K562 (cell line): ENCODE results near the gene RPS27. TPM values are rescaled to one million over a fixed set of nuclear protein-coding genes. Genes with fewer than 3 reads are reported as not detected.

Source experiments
- HOXB6 ChIP-seq: fragments of 250-450 bp; sonication (Bioruptor Pico); IDR thresholded peaks from 2 replicates; pipeline ENCODE4 v1.5.1; 2022; ENCODE audit warnings: mild to moderate bottlenecking, borderline replicate concordance
- ILK ChIP-seq: fragments of 450-650 bp; IDR thresholded peaks from 2 replicates; pipeline ENCODE4 v1.6.1; 2016; ENCODE audit warnings: missing genetic modification characterization, low read depth, mild to moderate bottlenecking, missing compliant biosample characterization, moderate library complexity, borderline replicate concordance
- ZNF12 ChIP-seq: sonication (generic); formaldehyde crosslinking; IDR thresholded peaks from 2 replicates; pipeline ENCODE4 v1.4.0; 2020; ENCODE audit warnings: mild to moderate bottlenecking, missing genetic modification reagents
- polyA plus RNA-seq, 8 experiments: library from polyadenylated mRNA; depleted of rRNA in 4 of 8; stranded (reverse) in 5 of 8; unstranded in 3 of 8; fragments of >200 nt; fragmentation: Nextera tagmentation in 2 of 8; fragmentation: Illumina TruSeq in 1 of 8; extraction: Ambion mirVana in 2 of 8; extraction: Trizol in 1 of 8; gene quantifications; 2 replicates each; pipeline versions ENCODE4 v1.2.1 to v1.2.3, GENCODE V29; 2011 to 2014; ENCODE audit warnings: inconsistent platforms in 1 of 8, missing spikeins in 1 of 8
- total RNA-seq, 7 experiments: library from RNA; depleted of rRNA in 6 of 7; stranded (reverse); fragments of >200 nt in 6 of 7; fragmentation: Illumina TruSeq in 2 of 7; extraction: Trizol in 2 of 7; gene quantifications; 2 replicates each; pipeline versions ENCODE4 v1.2.1 to v1.2.3, GENCODE V29; 2011 to 2021; ENCODE audit warnings: low replicate concordance in 1 of 7
- TF ChIP-seq, protein P1 (sequence below): fragments of 450-650 bp; IDR thresholded peaks from 2 replicates; pipeline ENCODE4 v1.6.1; 2016; ENCODE audit warnings: mild to moderate bottlenecking, moderate library complexity
- TF ChIP-seq, protein P2 (sequence below): fragments of 250-450 bp; sonication (Bioruptor Pico); IDR thresholded peaks from 2 replicates; pipeline ENCODE4 v1.4.0; 2020; ENCODE audit warnings: mild to moderate bottlenecking, moderate library complexity, borderline replicate concordance
- TF ChIP-seq, protein P3 (sequence below): fragments of 450-650 bp; formaldehyde crosslinking; IDR thresholded peaks from 2 replicates; pipeline ENCODE4 v1.4.0; 2022; ENCODE audit warnings: missing genetic modification characterization
- TF ChIP-seq, protein P4 (sequence below): fragments of 250-450 bp; sonication (Bioruptor Pico); IDR thresholded peaks from 2 replicates; pipeline ENCODE4 v1.4.0; 2020; ENCODE audit warnings: mild to moderate bottlenecking

Gene RPS27
- total and polyA plus RNA-seq, 9 of the 15 experiments (the other 6 are each of a cell fraction or from before 2014, with no cell fraction given), result 2,091 to 9,377 (median 6,706) TPM

DNA sequence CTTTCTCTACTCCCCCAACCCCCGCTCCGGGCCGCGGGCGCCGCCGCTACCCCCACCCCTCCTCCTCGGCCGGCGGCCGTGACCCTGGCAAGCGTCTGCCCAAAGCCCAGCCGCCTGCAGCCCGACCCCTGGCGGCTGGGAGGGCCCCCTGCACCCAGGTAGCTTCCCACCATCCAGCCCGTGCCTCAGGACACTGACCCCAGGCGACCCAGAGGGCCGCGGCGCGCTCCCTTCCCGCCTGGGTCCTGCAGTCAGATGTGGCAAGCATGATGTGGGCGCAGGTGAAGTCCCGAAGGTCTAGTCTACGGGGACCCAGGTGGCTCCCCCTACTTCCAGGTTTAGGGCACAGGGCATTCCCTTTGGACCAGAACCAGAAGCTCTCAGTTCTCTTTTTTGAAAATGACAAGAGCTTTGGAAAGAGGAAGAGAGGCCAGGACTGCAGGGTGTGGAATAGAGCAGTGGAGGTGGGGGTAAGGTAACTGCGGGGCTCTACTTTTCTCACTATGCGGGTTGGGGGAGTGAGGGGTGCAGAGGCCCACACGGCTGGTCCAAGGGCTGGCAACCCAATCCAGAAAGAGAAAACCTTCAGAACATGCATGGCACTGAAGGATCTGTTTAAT is 43.8 kb upstream of the RPS27 start, which contains the start of gene DENND4B (continued):
- TF ChIP-seq, protein P1, sequence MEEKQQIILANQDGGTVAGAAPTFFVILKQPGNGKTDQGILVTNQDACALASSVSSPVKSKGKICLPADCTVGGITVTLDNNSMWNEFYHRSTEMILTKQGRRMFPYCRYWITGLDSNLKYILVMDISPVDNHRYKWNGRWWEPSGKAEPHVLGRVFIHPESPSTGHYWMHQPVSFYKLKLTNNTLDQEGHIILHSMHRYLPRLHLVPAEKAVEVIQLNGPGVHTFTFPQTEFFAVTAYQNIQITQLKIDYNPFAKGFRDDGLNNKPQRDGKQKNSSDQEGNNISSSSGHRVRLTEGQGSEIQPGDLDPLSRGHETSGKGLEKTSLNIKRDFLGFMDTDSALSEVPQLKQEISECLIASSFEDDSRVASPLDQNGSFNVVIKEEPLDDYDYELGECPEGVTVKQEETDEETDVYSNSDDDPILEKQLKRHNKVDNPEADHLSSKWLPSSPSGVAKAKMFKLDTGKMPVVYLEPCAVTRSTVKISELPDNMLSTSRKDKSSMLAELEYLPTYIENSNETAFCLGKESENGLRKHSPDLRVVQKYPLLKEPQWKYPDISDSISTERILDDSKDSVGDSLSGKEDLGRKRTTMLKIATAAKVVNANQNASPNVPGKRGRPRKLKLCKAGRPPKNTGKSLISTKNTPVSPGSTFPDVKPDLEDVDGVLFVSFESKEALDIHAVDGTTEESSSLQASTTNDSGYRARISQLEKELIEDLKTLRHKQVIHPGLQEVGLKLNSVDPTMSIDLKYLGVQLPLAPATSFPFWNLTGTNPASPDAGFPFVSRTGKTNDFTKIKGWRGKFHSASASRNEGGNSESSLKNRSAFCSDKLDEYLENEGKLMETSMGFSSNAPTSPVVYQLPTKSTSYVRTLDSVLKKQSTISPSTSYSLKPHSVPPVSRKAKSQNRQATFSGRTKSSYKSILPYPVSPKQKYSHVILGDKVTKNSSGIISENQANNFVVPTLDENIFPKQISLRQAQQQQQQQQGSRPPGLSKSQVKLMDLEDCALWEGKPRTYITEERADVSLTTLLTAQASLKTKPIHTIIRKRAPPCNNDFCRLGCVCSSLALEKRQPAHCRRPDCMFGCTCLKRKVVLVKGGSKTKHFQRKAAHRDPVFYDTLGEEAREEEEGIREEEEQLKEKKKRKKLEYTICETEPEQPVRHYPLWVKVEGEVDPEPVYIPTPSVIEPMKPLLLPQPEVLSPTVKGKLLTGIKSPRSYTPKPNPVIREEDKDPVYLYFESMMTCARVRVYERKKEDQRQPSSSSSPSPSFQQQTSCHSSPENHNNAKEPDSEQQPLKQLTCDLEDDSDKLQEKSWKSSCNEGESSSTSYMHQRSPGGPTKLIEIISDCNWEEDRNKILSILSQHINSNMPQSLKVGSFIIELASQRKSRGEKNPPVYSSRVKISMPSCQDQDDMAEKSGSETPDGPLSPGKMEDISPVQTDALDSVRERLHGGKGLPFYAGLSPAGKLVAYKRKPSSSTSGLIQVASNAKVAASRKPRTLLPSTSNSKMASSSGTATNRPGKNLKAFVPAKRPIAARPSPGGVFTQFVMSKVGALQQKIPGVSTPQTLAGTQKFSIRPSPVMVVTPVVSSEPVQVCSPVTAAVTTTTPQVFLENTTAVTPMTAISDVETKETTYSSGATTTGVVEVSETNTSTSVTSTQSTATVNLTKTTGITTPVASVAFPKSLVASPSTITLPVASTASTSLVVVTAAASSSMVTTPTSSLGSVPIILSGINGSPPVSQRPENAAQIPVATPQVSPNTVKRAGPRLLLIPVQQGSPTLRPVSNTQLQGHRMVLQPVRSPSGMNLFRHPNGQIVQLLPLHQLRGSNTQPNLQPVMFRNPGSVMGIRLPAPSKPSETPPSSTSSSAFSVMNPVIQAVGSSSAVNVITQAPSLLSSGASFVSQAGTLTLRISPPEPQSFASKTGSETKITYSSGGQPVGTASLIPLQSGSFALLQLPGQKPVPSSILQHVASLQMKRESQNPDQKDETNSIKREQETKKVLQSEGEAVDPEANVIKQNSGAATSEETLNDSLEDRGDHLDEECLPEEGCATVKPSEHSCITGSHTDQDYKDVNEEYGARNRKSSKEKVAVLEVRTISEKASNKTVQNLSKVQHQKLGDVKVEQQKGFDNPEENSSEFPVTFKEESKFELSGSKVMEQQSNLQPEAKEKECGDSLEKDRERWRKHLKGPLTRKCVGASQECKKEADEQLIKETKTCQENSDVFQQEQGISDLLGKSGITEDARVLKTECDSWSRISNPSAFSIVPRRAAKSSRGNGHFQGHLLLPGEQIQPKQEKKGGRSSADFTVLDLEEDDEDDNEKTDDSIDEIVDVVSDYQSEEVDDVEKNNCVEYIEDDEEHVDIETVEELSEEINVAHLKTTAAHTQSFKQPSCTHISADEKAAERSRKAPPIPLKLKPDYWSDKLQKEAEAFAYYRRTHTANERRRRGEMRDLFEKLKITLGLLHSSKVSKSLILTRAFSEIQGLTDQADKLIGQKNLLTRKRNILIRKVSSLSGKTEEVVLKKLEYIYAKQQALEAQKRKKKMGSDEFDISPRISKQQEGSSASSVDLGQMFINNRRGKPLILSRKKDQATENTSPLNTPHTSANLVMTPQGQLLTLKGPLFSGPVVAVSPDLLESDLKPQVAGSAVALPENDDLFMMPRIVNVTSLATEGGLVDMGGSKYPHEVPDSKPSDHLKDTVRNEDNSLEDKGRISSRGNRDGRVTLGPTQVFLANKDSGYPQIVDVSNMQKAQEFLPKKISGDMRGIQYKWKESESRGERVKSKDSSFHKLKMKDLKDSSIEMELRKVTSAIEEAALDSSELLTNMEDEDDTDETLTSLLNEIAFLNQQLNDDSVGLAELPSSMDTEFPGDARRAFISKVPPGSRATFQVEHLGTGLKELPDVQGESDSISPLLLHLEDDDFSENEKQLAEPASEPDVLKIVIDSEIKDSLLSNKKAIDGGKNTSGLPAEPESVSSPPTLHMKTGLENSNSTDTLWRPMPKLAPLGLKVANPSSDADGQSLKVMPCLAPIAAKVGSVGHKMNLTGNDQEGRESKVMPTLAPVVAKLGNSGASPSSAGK, result no peak; the same call in 1 of the 2 replicates
- TF ChIP-seq, protein P2, sequence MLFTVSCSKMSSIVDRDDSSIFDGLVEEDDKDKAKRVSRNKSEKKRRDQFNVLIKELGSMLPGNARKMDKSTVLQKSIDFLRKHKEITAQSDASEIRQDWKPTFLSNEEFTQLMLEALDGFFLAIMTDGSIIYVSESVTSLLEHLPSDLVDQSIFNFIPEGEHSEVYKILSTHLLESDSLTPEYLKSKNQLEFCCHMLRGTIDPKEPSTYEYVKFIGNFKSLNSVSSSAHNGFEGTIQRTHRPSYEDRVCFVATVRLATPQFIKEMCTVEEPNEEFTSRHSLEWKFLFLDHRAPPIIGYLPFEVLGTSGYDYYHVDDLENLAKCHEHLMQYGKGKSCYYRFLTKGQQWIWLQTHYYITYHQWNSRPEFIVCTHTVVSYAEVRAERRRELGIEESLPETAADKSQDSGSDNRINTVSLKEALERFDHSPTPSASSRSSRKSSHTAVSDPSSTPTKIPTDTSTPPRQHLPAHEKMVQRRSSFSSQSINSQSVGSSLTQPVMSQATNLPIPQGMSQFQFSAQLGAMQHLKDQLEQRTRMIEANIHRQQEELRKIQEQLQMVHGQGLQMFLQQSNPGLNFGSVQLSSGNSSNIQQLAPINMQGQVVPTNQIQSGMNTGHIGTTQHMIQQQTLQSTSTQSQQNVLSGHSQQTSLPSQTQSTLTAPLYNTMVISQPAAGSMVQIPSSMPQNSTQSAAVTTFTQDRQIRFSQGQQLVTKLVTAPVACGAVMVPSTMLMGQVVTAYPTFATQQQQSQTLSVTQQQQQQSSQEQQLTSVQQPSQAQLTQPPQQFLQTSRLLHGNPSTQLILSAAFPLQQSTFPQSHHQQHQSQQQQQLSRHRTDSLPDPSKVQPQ, result no peak
- TF ChIP-seq ILK (tag), result no peak
- no peak for TF ChIP-seq HOXB6
- TF ChIP-seq, protein P3, sequence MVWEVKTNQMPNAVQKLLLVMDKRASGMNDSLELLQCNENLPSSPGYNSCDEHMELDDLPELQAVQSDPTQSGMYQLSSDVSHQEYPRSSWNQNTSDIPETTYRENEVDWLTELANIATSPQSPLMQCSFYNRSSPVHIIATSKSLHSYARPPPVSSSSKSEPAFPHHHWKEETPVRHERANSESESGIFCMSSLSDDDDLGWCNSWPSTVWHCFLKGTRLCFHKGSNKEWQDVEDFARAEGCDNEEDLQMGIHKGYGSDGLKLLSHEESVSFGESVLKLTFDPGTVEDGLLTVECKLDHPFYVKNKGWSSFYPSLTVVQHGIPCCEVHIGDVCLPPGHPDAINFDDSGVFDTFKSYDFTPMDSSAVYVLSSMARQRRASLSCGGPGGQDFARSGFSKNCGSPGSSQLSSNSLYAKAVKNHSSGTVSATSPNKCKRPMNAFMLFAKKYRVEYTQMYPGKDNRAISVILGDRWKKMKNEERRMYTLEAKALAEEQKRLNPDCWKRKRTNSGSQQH (CRISPR knock-in tag), result no peak
- TF ChIP-seq, protein P4, sequence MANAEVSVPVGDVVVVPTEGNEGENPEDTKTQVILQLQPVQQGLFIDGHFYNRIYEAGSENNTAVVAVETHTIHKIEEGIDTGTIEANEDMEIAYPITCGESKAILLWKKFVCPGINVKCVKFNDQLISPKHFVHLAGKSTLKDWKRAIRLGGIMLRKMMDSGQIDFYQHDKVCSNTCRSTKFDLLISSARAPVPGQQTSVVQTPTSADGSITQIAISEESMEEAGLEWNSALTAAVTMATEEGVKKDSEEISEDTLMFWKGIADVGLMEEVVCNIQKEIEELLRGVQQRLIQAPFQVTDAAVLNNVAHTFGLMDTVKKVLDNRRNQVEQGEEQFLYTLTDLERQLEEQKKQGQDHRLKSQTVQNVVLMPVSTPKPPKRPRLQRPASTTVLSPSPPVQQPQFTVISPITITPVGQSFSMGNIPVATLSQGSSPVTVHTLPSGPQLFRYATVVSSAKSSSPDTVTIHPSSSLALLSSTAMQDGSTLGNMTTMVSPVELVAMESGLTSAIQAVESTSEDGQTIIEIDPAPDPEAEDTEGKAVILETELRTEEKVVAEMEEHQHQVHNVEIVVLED (CRISPR knock-in tag), result no peak; the same call in 1 of the 2 replicates
- no peak for TF ChIP-seq ZNF12 (CRISPR knock-in tag)
